Measurements from ENCODE around the gene PIGQ. TPM values are rescaled to one million over a fixed set of nuclear protein-coding genes. Genes with fewer than 3 reads are reported as not detected.

The PIGQ gene
- total RNA-seq, 2 experiments from 2014 or later: 28.8 to 29.1 TPM

DNA sequence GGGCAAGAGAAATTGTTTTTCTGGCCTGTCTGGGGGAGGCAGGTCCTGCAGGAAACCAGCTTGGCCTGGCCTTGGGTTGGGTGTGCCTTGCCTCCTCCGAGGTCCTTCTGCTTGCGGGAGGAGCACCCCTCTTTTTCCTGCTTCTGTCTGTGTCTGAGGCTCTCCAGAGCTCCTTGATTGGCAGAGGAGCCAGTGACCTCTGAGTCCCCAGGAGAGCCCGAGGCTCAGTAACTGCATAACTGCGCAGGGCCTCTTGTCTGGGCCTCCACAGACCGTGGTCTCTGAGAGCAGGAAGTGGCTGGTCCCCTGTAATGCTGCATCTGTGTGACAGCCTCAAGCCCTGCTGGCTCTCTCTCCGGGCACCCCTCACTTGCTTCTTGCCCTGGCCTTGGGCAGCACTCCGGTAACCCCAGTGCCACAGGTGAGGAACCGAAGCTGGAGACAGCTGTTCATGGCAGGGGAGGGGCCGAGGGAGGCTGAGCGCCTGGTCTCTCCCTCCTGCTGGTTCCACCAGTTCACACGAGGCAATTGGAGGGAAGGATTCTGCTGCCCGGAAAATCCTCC, 40.7 kb upstream of the PIGQ start:
- H3K27me3 Mint-ChIP-seq: no peaks in the 10 kb centered on the region
- peaks cover 26% of the 10 kb centered on the region for H3K4me1 Mint-ChIP-seq
- peak overlapping the region; percentile 93 for H3K27ac Mint-ChIP-seq
- H3K36me3 Mint-ChIP-seq: peaks cover 11% of the 10 kb centered on the region
- peak; percentile 36 for DNase-seq
- no peaks in the 10 kb centered on the region for H3K9me3 Mint-ChIP-seq
- peak overlapping the region; percentile 93 for H3K4me3 Mint-ChIP-seq

- no peaks in the 10 kb centered on the region for H3K9me3 Mint-ChIP-seq
- DNase-seq: no peak
- H3K27ac Mint-ChIP-seq: no peak overlapping the region
- H3K4me3 Mint-ChIP-seq: peak overlapping the region; percentile 58
- no peaks in the 10 kb centered on the region for H3K27me3 Mint-ChIP-seq
- H3K4me1 Mint-ChIP-seq: peaks cover 19% of the 10 kb centered on the region
- peaks cover 9% of the 10 kb centered on the region for H3K36me3 Mint-ChIP-seq
Measured at GRCh38 chr16:530111-530817, 39.5 kb upstream of the PIGQ start.

GRCh38 chr16:531494-532125, 38.2 kb upstream of the PIGQ start:
- Mint-ChIP-seq H3K27ac (no peak overlapping the region), H3K27me3 (no peaks in the 10 kb centered on the region), H3K9me3 (no peaks in the 10 kb centered on the region)

DNA sequence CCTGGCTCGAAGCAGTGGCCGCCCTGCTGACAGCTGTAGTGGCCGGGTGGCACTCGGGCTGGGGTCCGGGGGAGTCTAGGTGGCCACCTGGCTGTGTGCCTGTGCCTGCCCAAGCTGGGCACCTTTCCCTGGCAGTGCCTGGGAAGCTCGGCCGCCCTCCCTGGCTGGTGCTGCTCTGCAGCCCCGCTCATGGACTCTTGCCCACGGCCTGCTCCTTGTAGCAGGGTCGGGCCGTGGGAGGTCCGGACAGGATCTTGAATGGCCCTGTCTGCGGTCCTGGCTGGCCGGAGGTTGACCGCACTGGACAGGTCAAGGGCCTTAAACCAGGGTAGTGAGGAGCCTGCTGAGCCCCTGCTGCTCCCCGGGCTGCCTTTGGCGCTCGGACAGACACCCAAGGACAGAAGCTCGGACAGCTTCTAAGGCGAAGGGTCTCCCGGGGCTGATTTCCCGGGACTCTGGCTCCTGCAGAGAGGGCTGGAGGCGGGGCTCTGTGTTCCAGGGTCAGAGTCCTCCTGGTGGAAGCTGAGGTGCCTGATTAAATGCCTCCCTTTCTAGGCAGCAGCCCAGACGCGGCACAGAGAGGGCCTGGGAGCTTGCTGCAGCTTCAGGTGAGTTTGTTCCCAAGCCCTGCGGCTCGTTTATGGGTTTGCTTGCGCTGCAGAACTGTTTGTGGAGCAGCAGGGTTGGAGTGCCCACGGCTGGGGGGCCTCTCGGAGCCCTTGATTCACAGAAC, 36.2 kb upstream of the PIGQ start:
- DNase-seq: no peak
- Mint-ChIP-seq H3K4me3 (no peak overlapping the region), H3K27me3 (no peaks in the 10 kb centered on the region), H3K9me3 (no peaks in the 10 kb centered on the region), H3K4me1 (peaks cover 12% of the 10 kb centered on the region), H3K36me3 (peaks cover 4% of the 10 kb centered on the region), H3K27ac (no peak overlapping the region)

More at GRCh38 chr16:531494-532125, 38.2 kb upstream of the PIGQ start:
- Mint-ChIP-seq H3K4me3 (no peak overlapping the region), H3K4me1 (peaks cover 12% of the 10 kb centered on the region), H3K36me3 (peaks cover 7% of the 10 kb centered on the region)
- no peak for DNase-seq

DNA sequence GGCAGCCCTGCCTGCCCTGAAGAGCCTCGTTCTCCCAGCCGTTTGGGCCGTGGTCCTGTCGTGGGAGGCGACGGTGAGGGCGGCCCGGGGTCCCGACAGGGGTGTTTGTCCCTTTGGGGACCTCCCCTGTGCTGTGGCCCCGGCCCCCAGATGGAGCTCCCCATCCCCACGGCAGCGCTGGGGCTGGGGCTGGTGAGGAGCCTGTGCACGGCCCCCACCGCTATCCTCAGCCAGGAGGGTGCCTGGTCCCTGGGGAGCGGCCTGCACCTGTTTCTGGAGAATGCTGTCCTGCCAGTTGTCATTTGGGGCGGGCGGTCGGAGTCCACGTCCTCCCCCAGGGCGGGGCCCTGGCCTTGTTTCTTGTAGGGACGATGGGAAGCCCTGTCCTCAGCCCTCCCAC, 35.6 kb upstream of the PIGQ start:
- no peak for DNase-seq
- Mint-ChIP-seq H3K27me3 (no peaks in the 10 kb centered on the region), H3K27ac (no peak overlapping the region), H3K4me3 (no peak overlapping the region), H3K36me3 (peaks cover 2% of the 10 kb centered on the region), H3K4me1 (peaks cover 10% of the 10 kb centered on the region), H3K9me3 (no peaks in the 10 kb centered on the region)

DNA sequence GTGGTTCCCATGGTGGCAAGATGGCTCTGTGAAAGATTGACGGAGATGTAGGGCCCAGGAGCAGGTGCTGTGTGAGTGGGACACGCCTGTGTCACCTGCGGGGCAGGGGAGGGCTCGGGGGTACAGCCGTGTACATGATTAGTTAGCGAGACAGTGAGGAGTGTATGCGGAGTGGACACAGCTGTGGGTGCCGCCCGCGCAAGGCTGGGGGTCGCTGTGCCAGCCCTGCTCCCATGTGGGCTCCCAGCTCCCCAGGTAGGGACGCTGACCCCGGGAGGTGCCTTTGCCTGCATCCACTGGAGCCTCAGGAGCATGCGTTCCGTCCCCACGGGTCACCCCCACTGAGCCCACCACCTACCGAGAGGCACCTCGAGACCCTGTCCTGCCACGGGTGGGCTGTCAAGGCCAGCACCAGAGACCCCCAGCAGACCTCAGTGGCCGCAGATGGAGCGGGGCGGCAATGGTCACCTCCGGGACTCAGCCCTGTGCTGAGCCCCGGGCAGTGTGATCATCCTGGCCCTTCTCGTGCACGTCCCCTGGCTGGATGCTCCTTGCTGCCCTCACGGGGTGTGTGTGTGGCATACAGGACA, 34.8 kb upstream of the PIGQ start:
- DNase-seq: no peak
- Mint-ChIP-seq H3K4me3 (no peak overlapping the region), H3K36me3 (peaks cover 4% of the 10 kb centered on the region), H3K27me3 (no peaks in the 10 kb centered on the region), H3K27ac (no peak overlapping the region), H3K4me1 (peaks cover 4% of the 10 kb centered on the region), H3K9me3 (no peaks in the 10 kb centered on the region)

DNA sequence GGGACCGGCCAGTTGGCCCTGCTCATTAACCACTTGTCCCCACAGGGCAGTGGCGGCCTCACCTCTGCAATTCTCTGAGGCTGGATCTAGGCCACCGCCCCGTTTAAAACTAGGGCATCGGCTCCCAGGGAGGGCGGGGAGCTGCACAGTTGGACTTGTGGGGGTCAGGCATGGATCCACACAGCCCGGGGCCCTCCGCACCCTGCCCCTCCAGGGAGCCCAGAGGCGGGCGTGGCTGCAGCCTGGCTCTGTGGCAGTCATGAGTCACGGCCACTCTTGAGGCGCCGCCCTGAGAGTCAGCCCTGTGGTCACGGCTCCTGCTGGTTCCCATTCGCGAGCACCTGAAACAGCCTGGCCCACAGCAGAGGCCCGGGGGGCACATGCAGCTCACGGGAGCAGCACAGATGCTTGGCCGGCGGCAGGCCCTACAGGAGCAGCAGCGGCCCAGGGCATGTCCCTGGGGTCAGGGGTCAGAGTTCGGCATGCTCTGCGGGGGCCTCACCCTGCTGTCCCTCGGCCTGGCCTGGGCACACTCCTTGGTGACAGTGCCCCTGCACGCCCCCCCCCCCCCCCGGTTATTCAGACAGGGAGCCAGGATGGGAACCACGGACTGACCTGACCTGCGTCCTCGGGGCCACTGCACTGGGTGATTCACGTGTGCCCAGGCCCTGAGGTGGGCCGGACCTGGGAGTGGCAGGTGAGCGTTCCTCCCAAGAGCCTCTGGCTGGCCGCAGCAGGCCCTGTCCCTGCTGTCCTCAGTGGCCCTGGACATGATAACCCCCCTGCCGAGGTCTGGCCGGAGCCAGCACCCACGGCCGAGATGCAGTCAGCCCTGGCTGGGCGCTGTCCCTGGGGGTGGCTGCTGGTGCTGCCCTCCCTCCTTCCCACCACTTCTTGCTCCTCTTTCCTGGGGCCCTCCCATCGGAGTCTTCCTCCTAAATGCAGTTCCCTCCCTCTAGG, 34.0 kb upstream of the PIGQ start:
- peaks cover 2% of the 10 kb centered on the region for H3K4me1 Mint-ChIP-seq
- H3K27ac Mint-ChIP-seq: no peak overlapping the region
- DNase-seq: no peak
- no peak overlapping the region for H3K4me3 Mint-ChIP-seq
- H3K9me3 Mint-ChIP-seq: no peaks in the 10 kb centered on the region
- no peaks in the 10 kb centered on the region for H3K27me3 Mint-ChIP-seq
- H3K36me3 Mint-ChIP-seq: peaks cover 4% of the 10 kb centered on the region

GRCh38 chr16:536746-537145, 33.0 kb upstream of the PIGQ start:
- Mint-ChIP-seq H3K9me3 (no peaks in the 10 kb centered on the region), H3K4me1 (no peaks in the 10 kb centered on the region), H3K27me3 (no peaks in the 10 kb centered on the region), H3K27ac (no peak overlapping the region), H3K4me3 (no peak overlapping the region), H3K36me3 (peaks cover 4% of the 10 kb centered on the region)
- no peak for DNase-seq

DNA sequence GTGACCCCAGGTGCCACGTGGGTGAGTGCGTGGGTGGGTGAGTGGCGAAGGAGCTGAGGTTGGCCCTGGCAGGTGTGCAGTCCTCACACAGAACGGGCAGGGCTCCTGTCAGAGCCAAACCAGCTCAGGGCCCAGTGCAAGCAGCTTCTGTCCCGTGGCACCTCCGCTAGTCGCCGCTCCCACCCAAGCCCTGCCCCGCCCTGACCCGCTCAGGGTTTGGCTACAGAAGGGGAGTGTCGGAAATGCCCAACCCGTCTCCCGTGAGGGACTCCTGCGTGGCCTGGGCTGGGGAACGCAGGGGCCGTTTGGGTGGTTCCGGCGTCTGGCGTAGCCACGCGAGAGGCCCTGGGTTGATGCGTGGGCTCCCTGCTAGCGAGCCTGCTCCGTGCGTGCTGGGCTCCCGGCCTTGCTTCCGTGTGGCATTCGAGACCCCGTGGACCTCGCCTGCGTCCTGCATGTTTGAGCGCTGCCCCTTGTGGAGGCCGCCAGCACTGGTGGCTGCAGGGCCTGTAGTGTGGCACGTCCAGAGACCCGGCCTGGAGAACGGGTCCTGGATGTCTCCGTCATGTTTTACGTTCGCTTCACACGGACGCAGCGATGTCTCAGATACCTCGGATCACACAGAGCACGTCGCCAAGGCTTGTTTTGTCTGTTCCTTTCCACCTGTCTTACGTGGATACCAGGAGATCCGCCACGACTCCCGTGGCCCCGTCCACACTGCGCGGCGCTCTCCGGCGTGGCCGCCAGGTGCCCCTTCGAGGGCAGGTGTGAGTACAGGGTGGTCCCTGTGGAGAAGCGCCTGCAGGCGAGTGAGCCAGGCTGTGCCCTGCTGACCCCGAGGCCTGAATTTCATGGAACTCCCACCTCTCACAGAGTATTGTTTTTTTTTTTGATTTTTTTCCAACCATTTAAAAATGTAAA, 32.1 kb upstream of the PIGQ start:
- Mint-ChIP-seq H3K4me3 (no peak overlapping the region), H3K27ac (no peak overlapping the region), H3K4me1 (peaks cover 3% of the 10 kb centered on the region), H3K36me3 (peaks cover 4% of the 10 kb centered on the region), H3K9me3 (no peaks in the 10 kb centered on the region), H3K27me3 (no peaks in the 10 kb centered on the region)
- DNase-seq: no peak

- Mint-ChIP-seq H3K27ac (no peak overlapping the region), H3K9me3 (no peaks in the 10 kb centered on the region), H3K4me3 (no peak overlapping the region), H3K36me3 (peaks cover 4% of the 10 kb centered on the region), H3K4me1 (peaks cover 3% of the 10 kb centered on the region), H3K27me3 (no peaks in the 10 kb centered on the region)
- no peak for DNase-seq
Measured at GRCh38 chr16:539901-540530, 29.8 kb upstream of the PIGQ start.

- no peak for DNase-seq
- Mint-ChIP-seq H3K27ac (no peak overlapping the region), H3K36me3 (peaks cover 4% of the 10 kb centered on the region), H3K4me1 (peaks cover 3% of the 10 kb centered on the region), H3K27me3 (no peaks in the 10 kb centered on the region), H3K4me3 (no peak overlapping the region), H3K9me3 (no peaks in the 10 kb centered on the region)
Measured at GRCh38 chr16:540645-541340, 29.0 kb upstream of the PIGQ start.

DNA sequence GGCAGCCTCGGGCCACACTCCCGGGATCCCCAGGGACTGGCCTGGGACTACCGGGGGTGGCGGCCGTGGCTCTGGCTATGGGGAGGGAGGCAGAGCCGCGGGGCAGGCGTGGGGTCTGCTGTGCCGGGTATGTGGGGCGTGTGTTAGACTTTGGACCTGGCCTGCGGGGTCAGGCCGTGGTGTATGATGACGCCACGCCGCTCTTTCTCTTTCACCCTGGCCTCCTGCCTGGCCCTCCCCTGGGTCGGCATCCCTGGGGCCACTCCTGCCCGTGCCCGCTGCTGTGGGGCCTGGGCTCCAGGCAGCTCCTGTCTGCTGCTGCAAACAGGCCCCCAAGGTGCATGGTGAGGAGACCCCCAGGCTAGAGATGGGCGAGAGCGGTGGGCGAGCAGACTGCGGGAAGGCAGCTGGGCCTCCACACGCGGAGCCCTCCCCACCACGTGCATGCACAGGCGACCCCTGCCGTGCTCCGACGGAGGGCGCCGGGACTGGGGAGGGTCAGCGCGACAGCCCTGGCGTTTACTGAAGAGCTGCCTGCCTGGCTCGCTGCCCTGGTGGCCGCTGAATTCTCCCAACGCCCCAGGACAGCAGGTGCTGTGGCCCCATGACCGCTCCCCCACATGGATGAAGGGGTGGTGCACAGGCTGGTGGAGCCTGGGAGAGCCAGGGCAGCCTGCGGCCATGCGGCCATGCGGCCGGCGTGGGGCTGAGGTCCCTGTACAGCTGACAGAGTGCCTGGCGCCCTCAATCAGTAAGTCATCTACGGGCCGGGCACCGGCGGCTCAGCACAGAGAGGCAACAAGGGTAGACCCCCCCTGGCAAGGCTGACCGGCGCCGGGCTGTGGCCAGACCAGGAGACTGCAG, 26.2 kb upstream of the PIGQ start:
- H3K4me1 Mint-ChIP-seq: peaks cover 3% of the 10 kb centered on the region
- H3K27me3 Mint-ChIP-seq: no peaks in the 10 kb centered on the region
- peaks cover 4% of the 10 kb centered on the region for H3K36me3 Mint-ChIP-seq
- no peaks in the 10 kb centered on the region for H3K9me3 Mint-ChIP-seq
- H3K27ac Mint-ChIP-seq: no peak overlapping the region
- no peak for DNase-seq
- H3K4me3 Mint-ChIP-seq: no peak overlapping the region

Data from activated naive CD8-positive, alpha-beta T cell treated with anti-CD3 and anti-CD28 coated beads for 36 hours (primary cell).